ENCODE results near the gene CDKN2B-AS1.
A peak's percentile ranks its signal among the peaks of the same experiment; 100 is the strongest.

The CDKN2B-AS1 gene

GRCh38 chr9:21982861-21983560 lies 11.6 kb upstream of the CDKN2B-AS1 start:
- no peak for DNase-seq

GRCh38 chr9:21983561-21983935 lies 11.0 kb upstream of the CDKN2B-AS1 start:
- peak; percentile 33 for DNase-seq

GRCh38 chr9:21984101-21984500 lies 10.5 kb upstream of the CDKN2B-AS1 start:
- DNase-seq = no peak

GRCh38 chr9:21985964-21986667 lies 8.5 kb upstream of the CDKN2B-AS1 start:
- DNase-seq = no peak

- DNase-seq = peak; percentile 21
These were observed 6.3 kb upstream of the CDKN2B-AS1 start for GRCh38 chr9:21988056-21988990.

GRCh38 chr9:21989440-21990189 lies 5.0 kb upstream of the CDKN2B-AS1 start:
- DNase-seq = no peak

GRCh38 chr9:21991072-21991959 lies 3.3 kb upstream of the CDKN2B-AS1 start:
- DNase-seq = no peak

- no peak for DNase-seq
These were observed 1.6 kb upstream of the CDKN2B-AS1 start for GRCh38 chr9:21993007-21993406.

- DNase-seq = peak; percentile 85
These were observed 567 bp upstream of the CDKN2B-AS1 start, which contains the start of gene CDKN2A for GRCh38 chr9:21993893-21994555. Gene CDKN2A (minus strand): TSS chr9:21994392.

- peak; percentile 91 for DNase-seq
These were observed 545 bp downstream of the CDKN2B-AS1 start for GRCh38 chr9:21995006-21995665.

GRCh38 chr9:21995666-21996398 lies 1.2 kb downstream of the CDKN2B-AS1 start:
- DNase-seq = no peak

- DNase-seq = peak; percentile 75
These were observed 1.8 kb downstream of the CDKN2B-AS1 start for GRCh38 chr9:21996438-21996837.

GRCh38 chr9:21996858-21997257 lies 2.3 kb downstream of the CDKN2B-AS1 start:
- no peak for DNase-seq

- no peak for DNase-seq
These were observed 2.9 kb downstream of the CDKN2B-AS1 start for GRCh38 chr9:21997480-21997879.

- no peak for DNase-seq
These were observed 3.4 kb downstream of the CDKN2B-AS1 start for GRCh38 chr9:21998026-21998425.

GRCh38 chr9:22002038-22002437 lies 7.4 kb downstream of the CDKN2B-AS1 start:
- DNase-seq = no peak

- DNase-seq = no peak
These were observed 10.6 kb downstream of the CDKN2B-AS1 start for GRCh38 chr9:22005021-22005701.

GRCh38 chr9:22005702-22006606 lies 11.4 kb downstream of the CDKN2B-AS1 start:
- DNase-seq = no peak

Measured in NCI-H2029 (cell line).